B cell (primary cell): ENCODE measurements around the gene ELAVL2. TPM values are rescaled to one million over a fixed set of nuclear protein-coding genes. Genes with fewer than 3 reads are reported as not detected.
"Not testable (repeated sequence)": the region's sequence is repeated elsewhere in the genome, so short reads cannot be mapped to it uniquely, and the experiment has no call there.

Source experiments
- ATAC-seq: fragments of 200-7000 bp; cut with Tn5 transposase; one replicate; pipeline ENCODE4 v1.10.0; 2021; ENCODE audit warnings: low read depth, mild to moderate bottlenecking, moderate number of reproducible peaks, moderate library complexity
- CTCF ChIA-PET: fragments of 350-600 bp; sonication (Branson Sonifier 250); formaldehyde crosslinking; loops from one replicate; lab custom pipeline; 2021; ENCODE audit warnings: antibody characterized with exemption, inconsistent platforms; lab: Charles Lee
- POLR2A ChIA-PET: fragments of 350-600 bp; sonication (Branson Sonifier 250); formaldehyde crosslinking; loops from one replicate; lab custom pipeline; 2021; ENCODE audit warnings: antibody characterized with exemption; lab: Charles Lee
- DNase-seq: peaks from one replicate; pipeline ENCODE4 v3.0.0; 2013
- H2AFZ ChIP-seq: 2 replicates; pipeline ENCODE4 v1.6.1; 2012; ENCODE audit warnings: mild to moderate bottlenecking, low read depth, low read length; ENCODE audit not compliant: insufficient read depth, poor library complexity, severe bottlenecking
- H3K27ac ChIP-seq, 2 donors: 1 replicate in 1 of 2; 2 replicates in 1 of 2; pipeline ENCODE4 v1.5.1; 2012 to 2013; ENCODE audit warnings: low read length in 2 of 2, mild to moderate bottlenecking in 2 of 2, moderate library complexity in 1 of 2
- H3K27me3 ChIP-seq, 4 experiments: fragments of 200-600 bp in 1 of 4; sonication (generic) in 1 of 4; replicated peaks in 1 of 4; 1 replicate in 2 of 4; 2 replicates in 2 of 4; pipeline versions ENCODE4 v1.6.1 to v1.7.0; 2013 to 2016; ENCODE audit warnings: low read length in 3 of 4, mild to moderate bottlenecking in 2 of 4, mixed read lengths in 1 of 4, moderate library complexity in 1 of 4; ENCODE audit not compliant: insufficient read depth in 4 of 4, control insufficient read depth in 3 of 4; ENCODE audit errors: control extremely low read depth in 1 of 4
- H3K36me3 ChIP-seq, 2 experiments: replicated peaks in 1 of 2; 1 replicate in 1 of 2; 2 replicates in 1 of 2; pipeline versions ENCODE4 v1.6.1 to v1.7.1; 2013; ENCODE audit warnings: low read length in 1 of 2; ENCODE audit not compliant: insufficient read depth in 2 of 2, control insufficient read depth in 1 of 2; ENCODE audit errors: control extremely low read depth in 1 of 2, extremely low read depth in 1 of 2
- H3K4me1 ChIP-seq, 2 donors: fragments of 200-600 bp in 1 of 2; sonication (generic) in 1 of 2; 1 replicate in 1 of 2; 2 replicates in 1 of 2; pipeline versions ENCODE4 v1.5.1 to v1.6.1; 2013 to 2017; ENCODE audit warnings: low read length in 2 of 2; ENCODE audit not compliant: control insufficient read depth in 2 of 2, insufficient read depth in 2 of 2
- H3K4me2 ChIP-seq: replicated peaks from 2 replicates; pipeline ENCODE3; 2012; ENCODE audit warnings: mild to moderate bottlenecking, low read depth, low read length; ENCODE audit not compliant: poor library complexity, severe bottlenecking
- H3K4me3 ChIP-seq, 5 experiments: fragments of 200-600 bp in 1 of 5; sonication (generic) in 1 of 5; 1 replicate in 3 of 5; 2 replicates in 2 of 5; pipeline versions ENCODE4 v1.5.1 to v1.7.0; 2011 to 2016; ENCODE audit warnings: low read length in 4 of 5, mild to moderate bottlenecking in 4 of 5, low read depth in 2 of 5, control low read depth in 1 of 5, moderate library complexity in 1 of 5; ENCODE audit not compliant: insufficient read depth in 1 of 5; ENCODE audit errors: control extremely low read depth in 1 of 5, extremely low read depth in 1 of 5
- H3K79me2 ChIP-seq: fragments of 200-600 bp; sonication (generic); one replicate; pipeline ENCODE4 v1.6.0; 2016; ENCODE audit warnings: low read length; ENCODE audit not compliant: control insufficient read depth, insufficient read depth
- H3K9ac ChIP-seq: fragments of 200-600 bp; sonication (generic); 2 replicates; pipeline ENCODE4 v1.6.1; 2017; ENCODE audit warnings: mild to moderate bottlenecking, low read length, moderate library complexity
- H3K9me3 ChIP-seq, 3 donors: one replicate each; pipeline versions ENCODE4 v1.6.1 to v1.7.1; 2013; ENCODE audit warnings: low read length in 2 of 3; ENCODE audit not compliant: control insufficient read depth in 2 of 3, insufficient read depth in 1 of 3; ENCODE audit errors: control extremely low read depth in 1 of 3
- H4K20me1 ChIP-seq: 2 replicates; pipeline ENCODE4 v1.6.0; 2012; ENCODE audit warnings: mild to moderate bottlenecking, low read length; ENCODE audit not compliant: insufficient read depth, control insufficient read depth, poor library complexity, severe bottlenecking
- H3K27ac Mint-ChIP-seq: one replicate; pipeline ENCODE4 v1.8.0; 2021; ENCODE audit warnings: mixed read lengths
- H3K27me3 Mint-ChIP-seq: one replicate; pipeline ENCODE4 v1.8.0; 2021; ENCODE audit warnings: mixed read lengths
- H3K4me1 Mint-ChIP-seq: one replicate; pipeline ENCODE4 v1.8.0; 2021; ENCODE audit warnings: mixed read lengths
- H3K4me3 Mint-ChIP-seq: one replicate; pipeline ENCODE4 v1.8.0; 2021; ENCODE audit warnings: mixed read lengths
- H3K9me3 Mint-ChIP-seq: one replicate; pipeline ENCODE4 v1.8.0; 2022; ENCODE audit warnings: mixed read lengths; ENCODE audit not compliant: insufficient read depth
- EZH2 ChIP-seq: IDR thresholded peaks from 2 replicates; pipeline ENCODE4 v1.6.1; 2012; ENCODE audit warnings: borderline replicate concordance, low read depth, mild to moderate bottlenecking, moderate library complexity, low read length; ENCODE audit not compliant: insufficient read depth, poor library complexity, severe bottlenecking
- WGBS: methylation state at CpG from one replicate; pipeline ENCODE4 v1.1.5; 2013; ENCODE audit warnings: missing lambda C conversion rate; ENCODE audit not compliant: insufficient coverage; 5-methylcytosine and 5-hydroxymethylcytosine counted together
- intact Hi-C: fragments of 100-400 bp; cut with micrococcal nuclease; formaldehyde crosslinking; loops from one replicate; pipeline ENCODE4 v1.10.0; 2022
- polyA plus RNA-seq: library from polyadenylated mRNA; depleted of rRNA; stranded (reverse); fragments of >200 nt; gene quantifications from 2 replicates; pipeline ENCODE4 v1.2.3, GENCODE V29; 2012
- total RNA-seq, 2 donors: library from RNA; stranded (reverse); fragments of 120-200 nt in 1 of 2; gene quantifications; 1 replicate in 1 of 2; 2 replicates in 1 of 2; pipeline versions ENCODE4 v1.2.3 to v1.2.4, GENCODE V29; 2013 to 2022
- TF ChIP-seq, protein P1 (sequence below): fragments of 200-600 bp; IDR thresholded peaks from one replicate; pipeline ENCODE4 v1.8.0; 2022; ENCODE audit warnings: antibody characterized with exemption, mild to moderate bottlenecking

Gene ELAVL2
- total and polyA plus RNA-seq, 2 donors (not counting 1 experiment from before 2014, with no cell fraction given) = not detected

DNA sequence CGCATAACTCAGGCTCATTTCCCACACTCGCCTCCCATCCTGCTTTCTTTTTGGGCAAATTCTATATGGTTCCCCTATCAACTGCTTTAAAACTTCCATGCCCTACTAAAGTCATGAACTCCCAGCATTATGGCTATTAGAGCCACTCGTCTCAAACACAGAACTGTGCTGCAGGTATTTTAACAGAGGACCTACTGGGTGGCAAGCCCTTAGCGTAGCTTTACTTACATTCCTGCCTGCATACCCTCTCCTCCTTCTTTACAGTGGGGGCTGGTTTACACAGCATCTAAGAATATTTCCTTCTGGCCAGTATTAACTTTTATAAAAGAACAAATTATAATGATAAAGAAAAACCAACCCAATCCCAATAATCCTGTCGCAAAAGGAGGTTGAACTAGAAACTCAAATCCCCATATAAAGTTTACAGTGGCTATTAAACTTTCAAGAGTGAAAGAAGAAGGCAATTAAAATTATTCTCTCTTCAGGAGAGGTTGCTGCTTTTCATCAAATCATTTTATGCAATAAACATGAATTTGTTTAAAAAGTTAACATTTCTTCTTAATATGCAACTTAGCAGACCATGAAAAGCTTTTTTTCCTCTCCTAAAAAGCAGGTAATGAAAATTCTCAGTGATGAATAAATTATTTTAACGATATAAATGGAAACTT, 100.6 kb downstream of the ELAVL2 start:
- Mint-ChIP-seq H3K27me3 (no peaks in the 10 kb centered on the region), H3K27ac (no peak overlapping the region), H3K4me1 (no peaks in the 10 kb centered on the region), H3K4me3 (no peak overlapping the region), H3K9me3 (peaks cover 2% of the 10 kb centered on the region)
- Histone ChIP-seq H3K4me1 (no peaks in the 10 kb centered on the region), H3K27ac (no peak overlapping the region), H3K9me3 (no peaks in the 10 kb centered on the region), H3K27me3 (no peaks in the 10 kb centered on the region), H4K20me1 (no peaks in the 10 kb centered on the region), H3K36me3 (no peaks in the 10 kb centered on the region), H2AFZ (no peak overlapping the region), H3K4me2 (no peak overlapping the region), H3K79me2 (no peaks in the 10 kb centered on the region), H3K4me3 (no peak overlapping the region), H3K9ac (no peak overlapping the region)
- TF ChIP-seq, protein P1, sequence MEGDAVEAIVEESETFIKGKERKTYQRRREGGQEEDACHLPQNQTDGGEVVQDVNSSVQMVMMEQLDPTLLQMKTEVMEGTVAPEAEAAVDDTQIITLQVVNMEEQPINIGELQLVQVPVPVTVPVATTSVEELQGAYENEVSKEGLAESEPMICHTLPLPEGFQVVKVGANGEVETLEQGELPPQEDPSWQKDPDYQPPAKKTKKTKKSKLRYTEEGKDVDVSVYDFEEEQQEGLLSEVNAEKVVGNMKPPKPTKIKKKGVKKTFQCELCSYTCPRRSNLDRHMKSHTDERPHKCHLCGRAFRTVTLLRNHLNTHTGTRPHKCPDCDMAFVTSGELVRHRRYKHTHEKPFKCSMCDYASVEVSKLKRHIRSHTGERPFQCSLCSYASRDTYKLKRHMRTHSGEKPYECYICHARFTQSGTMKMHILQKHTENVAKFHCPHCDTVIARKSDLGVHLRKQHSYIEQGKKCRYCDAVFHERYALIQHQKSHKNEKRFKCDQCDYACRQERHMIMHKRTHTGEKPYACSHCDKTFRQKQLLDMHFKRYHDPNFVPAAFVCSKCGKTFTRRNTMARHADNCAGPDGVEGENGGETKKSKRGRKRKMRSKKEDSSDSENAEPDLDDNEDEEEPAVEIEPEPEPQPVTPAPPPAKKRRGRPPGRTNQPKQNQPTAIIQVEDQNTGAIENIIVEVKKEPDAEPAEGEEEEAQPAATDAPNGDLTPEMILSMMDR = no peak
- no peak for TF ChIP-seq EZH2
- ChIA-PET CTCF (no interaction called here), POLR2A (no interaction called here)
- DNase-seq (no peak), ATAC-seq (no peak)
- WGBS = 88% methylated on average over 4 of the region's 6 CpGs
- intact Hi-C loops = no loop called here

DNA sequence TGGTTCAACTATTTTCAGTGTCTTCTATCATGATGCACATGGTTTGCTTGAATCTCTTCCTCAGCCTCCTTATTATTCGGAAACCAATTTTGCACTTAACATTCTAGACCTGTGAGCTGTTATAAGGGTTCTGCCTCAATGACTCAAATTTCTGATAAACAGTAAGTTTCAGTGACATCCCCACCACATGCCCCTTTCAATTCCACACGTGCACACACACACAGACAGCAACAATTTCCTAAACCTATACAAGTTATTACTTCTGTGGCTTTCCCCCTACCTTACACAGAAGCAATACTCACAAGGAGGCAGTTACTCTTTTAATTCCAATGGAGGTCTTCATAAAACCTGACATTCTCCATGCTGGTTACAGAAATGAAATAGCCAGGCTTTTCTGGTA, 102.4 kb downstream of the ELAVL2 start:
- Mint-ChIP-seq H3K27ac (no peak overlapping the region), H3K27me3 (no peaks in the 10 kb centered on the region), H3K4me3 (no peak overlapping the region), H3K9me3 (peaks cover 2% of the 10 kb centered on the region), H3K4me1 (no peaks in the 10 kb centered on the region)
- intact Hi-C loops = no loop called here
- H3K4me3 ChIP-seq = no peak overlapping the region
- CTCF ChIA-PET = no interaction called here
- 88% methylated on average over 1 of the region's 2 CpGs for WGBS
- H3K9ac ChIP-seq = no peak overlapping the region
- no peak for ATAC-seq
- H3K9me3 ChIP-seq = no peaks in the 10 kb centered on the region
- POLR2A ChIA-PET = no interaction called here
- no peaks in the 10 kb centered on the region for H4K20me1 ChIP-seq
- H2AFZ ChIP-seq = no peak overlapping the region
- no peaks in the 10 kb centered on the region for H3K4me1 ChIP-seq
- no peaks in the 10 kb centered on the region for H3K79me2 ChIP-seq
- no peak overlapping the region for H3K27ac ChIP-seq
- no peak overlapping the region for H3K4me2 ChIP-seq
- no peaks in the 10 kb centered on the region for H3K27me3 ChIP-seq
- no peak for DNase-seq
- no peak for TF ChIP-seq EZH2
- TF ChIP-seq, protein P1 = no peak
- H3K36me3 ChIP-seq = no peaks in the 10 kb centered on the region

DNA sequence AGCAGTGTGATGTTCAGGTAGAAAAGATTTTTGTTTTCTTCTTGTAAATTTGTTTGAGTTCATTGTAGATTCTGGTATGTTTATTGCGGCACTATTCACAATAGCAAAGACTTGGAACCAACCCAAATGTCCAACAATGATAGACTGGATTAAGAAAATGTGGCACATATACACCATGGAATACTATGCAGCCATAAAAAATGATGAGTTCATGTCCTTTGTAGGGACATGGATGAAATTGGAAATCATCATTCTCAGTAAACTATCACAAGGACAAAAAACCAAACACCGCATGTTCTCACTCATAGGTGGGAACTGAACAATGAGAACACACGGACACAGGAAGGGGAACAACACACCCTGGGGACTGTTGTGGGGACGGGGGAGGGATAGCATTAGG, 103.0 kb downstream of the ELAVL2 start:
- DNase-seq, ATAC-seq, POLR2A ChIA-PET, H2AFZ ChIP-seq, H3K4me3 Mint-ChIP-seq, H3K9ac ChIP-seq, H3K4me2 ChIP-seq, H3K4me1 ChIP-seq, H3K27me3 Mint-ChIP-seq, H3K36me3 ChIP-seq, H3K4me3 ChIP-seq, H4K20me1 ChIP-seq, H3K27ac ChIP-seq, intact Hi-C loops, H3K9me3 Mint-ChIP-seq, H3K27me3 ChIP-seq, H3K4me1 Mint-ChIP-seq, H3K27ac Mint-ChIP-seq, CTCF ChIA-PET, H3K79me2 ChIP-seq, H3K9me3 ChIP-seq: not testable (repeated sequence)
- whole genome bisulfite sequencing = no CpG with 5 or more reads among the region's 4 CpGs
